MM.1S (cell line): ENCODE data around the gene PAFAH1B1.

Experiments used
- CTCF ChIP-seq: fragments of 300-600 bp; sonication (generic); IDR thresholded peaks from 2 replicates; pipeline ENCODE4 v1.5.1; 2016; ENCODE audit warnings: antibody characterized with exemption, low read length, mixed read lengths
- EZH2phosphoT487 ChIP-seq: fragments of 300-600 bp; sonication (generic); IDR thresholded peaks from 2 replicates; pipeline ENCODE4 v1.6.1; 2018; ENCODE audit warnings: antibody characterized with exemption, low read length

- TF ChIP-seq CTCF (no peak), EZH2phosphoT487 (no peak)
Measured at GRCh38 chr17:2688351-2689342, 95.2 kb downstream of the PAFAH1B1 start.
